ENCODE data around the gene VIM.
"Not testable (repeated sequence)": the region's sequence is repeated elsewhere in the genome, so short reads cannot be mapped to it uniquely, and the experiment has no call there.

DNA sequence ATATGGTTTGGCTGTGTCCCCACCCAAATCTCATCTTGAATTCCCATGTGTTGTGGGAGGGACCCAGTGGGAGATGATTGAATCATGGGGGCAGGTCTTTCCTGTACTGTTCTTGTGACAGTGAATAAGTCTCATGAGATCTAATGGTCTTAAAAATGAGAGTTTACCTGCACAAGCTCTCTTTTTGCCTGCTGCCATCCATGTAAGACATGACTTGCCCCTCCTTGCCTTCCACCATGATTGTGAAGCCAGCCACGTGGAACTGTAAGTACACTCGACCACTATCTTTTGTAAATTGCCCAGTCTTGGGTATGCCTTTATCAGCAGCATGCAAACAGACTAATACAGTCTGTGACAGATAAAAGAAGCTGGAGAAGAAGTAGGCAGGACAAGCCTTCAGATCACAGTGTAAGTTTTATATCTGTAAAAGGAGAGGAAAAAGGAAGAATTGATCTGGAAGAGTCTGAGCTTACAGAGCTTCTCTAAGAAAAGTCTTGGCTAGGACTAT, 26.6 kb downstream of the VIM start:
- TF ChIP-seq, protein P1, sequence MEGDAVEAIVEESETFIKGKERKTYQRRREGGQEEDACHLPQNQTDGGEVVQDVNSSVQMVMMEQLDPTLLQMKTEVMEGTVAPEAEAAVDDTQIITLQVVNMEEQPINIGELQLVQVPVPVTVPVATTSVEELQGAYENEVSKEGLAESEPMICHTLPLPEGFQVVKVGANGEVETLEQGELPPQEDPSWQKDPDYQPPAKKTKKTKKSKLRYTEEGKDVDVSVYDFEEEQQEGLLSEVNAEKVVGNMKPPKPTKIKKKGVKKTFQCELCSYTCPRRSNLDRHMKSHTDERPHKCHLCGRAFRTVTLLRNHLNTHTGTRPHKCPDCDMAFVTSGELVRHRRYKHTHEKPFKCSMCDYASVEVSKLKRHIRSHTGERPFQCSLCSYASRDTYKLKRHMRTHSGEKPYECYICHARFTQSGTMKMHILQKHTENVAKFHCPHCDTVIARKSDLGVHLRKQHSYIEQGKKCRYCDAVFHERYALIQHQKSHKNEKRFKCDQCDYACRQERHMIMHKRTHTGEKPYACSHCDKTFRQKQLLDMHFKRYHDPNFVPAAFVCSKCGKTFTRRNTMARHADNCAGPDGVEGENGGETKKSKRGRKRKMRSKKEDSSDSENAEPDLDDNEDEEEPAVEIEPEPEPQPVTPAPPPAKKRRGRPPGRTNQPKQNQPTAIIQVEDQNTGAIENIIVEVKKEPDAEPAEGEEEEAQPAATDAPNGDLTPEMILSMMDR (conservative IDR thresholded peaks at IDR 0.05; ENCODE audit: low read length) = not testable (repeated sequence)
- not testable (repeated sequence) for TF ChIP-seq EZH2phosphoT487 (IDR thresholded peaks at IDR 0.05; ENCODE audit: borderline replicate concordance)

Measured in Loucy (cell line).